Effector CD4-positive, alpha-beta T cell (primary cell): ENCODE results near the gene TRPV5.
A peak's percentile ranks its signal among the peaks of the same experiment; 100 is the strongest.

ENCODE experiments used
- DNase-seq: peaks from one replicate; pipeline ENCODE4 v3.0.0-alpha.2; 2020

Gene TRPV5

DNA sequence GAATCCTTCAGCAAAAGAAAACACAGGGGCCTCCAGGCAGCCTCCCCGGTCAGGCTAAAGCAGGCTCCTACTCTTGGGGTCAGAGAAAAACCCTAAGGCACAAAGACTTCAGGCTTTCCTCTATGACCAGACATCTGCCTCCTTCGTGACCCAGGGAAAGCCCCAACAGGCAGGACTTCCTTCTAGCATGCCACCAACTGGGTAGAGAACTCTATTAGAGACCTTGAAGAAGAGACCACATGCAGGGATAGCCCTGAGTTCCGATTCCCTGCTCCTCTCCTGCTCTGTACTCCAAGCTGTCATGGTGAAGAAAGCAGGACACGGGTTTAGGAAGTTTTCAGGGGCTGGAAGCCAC, 49.3 kb downstream of the TRPV5 start:
- no peak for DNase-seq

DNA sequence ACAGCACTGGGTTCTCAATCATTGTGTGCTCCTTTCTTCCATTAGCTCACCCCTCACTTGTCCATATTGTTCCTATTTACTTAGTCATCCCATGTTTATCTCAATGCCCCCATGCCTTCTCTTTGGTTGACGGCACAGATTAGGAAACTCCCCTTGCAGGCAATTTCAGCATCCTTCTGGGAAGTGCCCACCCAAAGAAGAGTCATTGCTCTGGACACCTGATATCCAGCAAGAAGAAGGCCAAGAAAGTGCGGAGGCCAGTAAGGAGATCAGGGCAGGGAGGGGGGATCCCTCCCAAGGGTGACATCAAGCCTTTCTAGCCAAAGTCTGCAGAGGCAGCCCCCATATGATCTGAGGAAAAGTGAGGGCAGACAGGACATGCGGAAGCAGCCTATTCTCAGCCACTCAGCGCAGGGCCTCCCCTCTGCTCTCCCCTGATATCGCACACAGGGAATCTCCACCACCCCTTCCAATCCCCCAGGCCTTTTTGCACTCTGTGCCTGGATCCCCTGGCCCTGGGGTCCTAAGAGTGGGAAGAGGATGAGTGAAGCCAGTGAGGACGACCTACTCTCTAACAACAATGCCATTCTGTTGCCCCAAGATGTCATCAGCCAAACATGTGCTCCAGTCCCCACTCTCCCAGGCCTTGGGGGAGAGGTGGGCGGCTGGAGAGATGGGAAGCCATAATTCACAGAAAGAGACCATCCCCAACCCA, 49.8 kb downstream of the TRPV5 start:
- no peak for DNase-seq

DNA sequence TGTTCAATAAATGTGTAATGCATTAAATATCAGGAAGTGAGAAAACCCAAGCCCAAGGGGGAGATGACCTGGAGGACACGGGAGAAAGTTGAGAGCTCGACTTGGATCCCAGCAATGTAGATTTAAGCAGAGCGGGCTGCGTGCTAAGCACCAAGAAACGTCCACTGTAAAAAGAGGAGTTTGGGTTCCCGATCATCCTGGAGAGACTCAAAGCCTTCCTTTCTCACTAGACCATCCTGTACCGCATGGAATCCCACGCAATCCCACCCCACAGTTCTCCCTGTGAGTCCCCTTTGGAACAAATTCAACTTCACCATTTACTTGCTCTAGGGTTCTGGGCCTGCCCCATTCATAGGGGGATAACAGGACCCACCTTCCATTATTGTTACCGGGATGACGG, 50.4 kb downstream of the TRPV5 start:
- no peak for DNase-seq

DNA sequence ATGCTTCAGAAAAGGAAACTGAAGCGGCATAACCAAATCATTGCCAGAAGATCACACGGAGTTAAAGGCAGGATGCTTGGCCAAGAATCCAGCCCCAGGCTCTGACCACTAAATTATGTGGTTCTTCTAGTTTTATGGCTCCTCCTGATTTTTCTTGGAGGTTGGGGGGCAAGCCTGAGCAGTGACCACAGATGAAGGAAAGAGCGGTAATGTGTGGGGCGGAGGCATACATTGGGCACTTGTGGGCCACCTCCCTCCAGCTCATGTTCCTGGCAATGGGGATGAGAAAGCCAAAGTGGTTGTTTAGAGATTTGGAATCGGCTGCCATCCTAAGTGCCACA, 51.2 kb downstream of the TRPV5 start:
- no peak for DNase-seq

DNA sequence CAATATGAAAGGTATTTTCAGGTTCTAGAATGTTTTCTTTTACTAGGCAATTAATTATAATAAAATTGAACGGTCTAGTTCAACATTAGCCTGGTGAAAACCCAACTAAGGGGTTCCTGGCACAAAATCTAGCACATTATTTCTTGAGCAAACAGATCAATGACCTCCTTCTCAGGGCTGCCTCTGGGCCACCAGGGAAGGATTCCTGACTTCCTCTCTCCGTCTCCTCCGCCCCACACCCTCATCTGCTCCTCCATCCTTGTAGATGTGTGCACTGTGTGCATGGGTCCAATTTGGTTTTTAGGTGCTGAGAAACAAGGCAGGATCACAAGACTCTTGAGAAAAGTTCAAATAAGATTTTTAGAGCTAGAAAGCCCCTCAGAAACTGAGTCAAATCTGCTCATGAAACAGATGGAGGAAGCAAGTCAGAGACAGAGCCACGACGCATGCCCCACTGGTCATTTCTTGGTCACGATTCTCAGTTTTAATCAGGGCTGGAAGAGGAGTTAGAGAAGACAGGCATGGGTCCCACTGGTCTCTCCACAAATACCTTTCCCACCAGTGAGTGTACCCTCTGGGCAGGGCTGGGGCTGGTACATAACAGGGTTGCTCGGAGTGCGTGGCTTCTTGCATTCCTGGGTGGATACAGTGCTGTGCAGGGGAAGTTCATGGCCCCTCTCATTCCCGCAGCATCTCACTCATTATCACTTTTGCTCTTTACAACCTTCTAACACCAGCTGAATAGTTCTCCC, 51.8 kb downstream of the TRPV5 start:
- DNase-seq: no peak

DNA sequence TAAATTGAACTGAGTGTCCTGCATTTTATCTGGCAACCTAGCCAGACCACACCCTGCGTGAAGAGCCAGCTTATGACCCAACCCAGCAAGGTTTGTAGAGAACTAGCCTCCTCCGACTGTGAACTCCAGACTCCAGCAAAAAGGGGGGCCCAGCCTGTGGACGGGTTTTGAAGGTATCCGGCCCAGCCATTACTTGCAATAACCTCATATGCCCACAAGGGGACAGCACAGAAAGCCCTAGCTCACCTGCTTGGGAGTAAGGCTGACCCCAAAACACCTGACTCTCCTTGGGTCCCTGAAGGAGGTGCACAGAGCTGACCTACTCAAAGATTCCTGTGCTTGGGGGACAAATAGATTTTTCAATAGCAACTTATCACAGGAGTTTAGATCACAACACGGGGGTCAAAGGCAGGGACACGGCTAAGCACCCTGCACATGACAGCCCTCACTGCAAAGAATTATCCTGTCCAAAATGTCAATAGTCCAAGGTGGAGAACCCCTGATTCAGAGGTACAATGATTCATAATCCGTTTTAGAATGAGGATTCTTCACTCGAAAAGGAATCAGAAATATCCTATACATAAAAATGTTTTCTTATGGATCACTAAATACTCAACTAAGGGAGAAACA, 52.6 kb downstream of the TRPV5 start:
- peak; percentile 36 for DNase-seq

DNA sequence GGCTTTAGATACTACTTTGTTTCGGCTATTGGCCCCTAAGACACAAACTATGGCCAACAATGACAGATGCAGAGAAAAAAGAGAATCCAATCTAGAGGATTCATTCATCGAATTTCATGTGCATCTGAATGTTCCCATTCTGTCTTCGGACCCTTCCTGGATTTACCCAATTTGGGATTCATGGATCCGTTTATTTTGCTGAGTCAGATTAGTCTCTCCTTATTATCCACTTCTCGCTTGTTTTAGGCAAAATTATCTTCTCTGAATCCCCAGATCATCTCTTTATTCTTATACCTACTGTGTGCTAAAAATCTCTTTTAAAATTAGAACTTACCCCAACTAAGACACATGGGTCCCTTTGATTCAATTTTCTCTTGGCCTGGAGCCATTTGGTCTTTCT, 54.5 kb downstream of the TRPV5 start:
- DNase-seq: no peak

DNA sequence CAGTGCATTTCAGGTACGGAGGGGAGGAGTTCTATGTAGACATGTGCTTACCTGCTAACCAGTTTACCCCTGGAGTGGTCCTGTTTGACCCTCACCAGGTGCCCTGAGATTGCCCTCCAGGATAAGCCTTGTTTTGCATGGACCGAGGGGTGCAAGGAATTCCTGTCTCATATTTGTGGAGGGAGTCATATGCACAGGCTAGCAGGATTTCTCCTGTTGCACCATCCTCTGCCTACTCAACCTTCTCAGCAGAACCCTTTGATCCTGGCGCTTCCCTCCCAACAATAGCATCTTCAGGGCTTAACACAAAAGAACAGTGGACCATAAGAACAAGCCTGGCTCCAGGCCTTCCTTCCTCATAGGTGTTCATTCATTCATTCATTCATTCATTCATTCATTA, 55.2 kb downstream of the TRPV5 start:
- no peak for DNase-seq

DNA sequence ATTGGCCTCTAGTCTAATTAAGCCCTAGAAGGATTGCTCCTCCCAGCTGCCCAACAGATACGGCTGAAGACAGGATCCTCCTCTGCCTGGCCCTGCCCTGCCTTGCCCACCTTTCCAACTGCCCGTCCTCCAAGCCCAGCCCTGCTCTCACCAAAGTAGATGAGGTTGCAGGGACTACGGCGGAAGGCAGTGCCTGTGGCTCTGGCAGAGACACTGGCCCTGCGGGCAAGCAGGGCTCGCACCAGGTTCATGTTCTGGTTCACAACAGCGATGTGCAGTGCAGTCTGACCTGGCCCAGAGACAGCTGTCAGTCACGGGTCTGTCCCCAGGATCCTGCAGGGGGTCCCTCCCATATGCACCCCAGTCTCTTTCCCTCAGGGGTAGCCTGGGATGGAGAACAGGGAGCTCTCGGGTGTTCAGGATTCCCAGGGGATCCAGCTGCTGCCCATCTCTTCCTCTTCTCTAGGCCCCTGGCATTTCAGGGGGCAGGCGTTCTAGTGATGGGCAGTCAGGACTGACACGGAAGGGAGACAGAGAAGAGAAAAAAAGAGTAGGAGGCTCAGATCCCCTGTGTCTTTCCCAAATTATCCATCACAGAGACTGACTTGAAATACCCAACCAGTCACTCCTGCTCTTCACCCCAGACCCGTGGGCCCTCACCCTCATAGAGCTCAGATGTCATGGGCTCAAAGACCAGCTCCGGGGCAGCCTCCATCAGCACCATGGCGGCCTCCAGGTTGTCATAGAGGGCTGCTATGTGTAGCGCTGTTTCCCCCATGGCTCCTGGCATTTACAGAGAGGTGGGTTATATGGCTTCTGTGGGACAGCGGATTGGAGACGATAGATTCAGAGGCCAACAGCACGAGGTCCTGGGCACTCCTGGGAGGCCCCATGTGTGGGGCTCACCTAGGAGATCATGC, 56.3 kb downstream of the TRPV5 start:
- DNase-seq: no peak

DNA sequence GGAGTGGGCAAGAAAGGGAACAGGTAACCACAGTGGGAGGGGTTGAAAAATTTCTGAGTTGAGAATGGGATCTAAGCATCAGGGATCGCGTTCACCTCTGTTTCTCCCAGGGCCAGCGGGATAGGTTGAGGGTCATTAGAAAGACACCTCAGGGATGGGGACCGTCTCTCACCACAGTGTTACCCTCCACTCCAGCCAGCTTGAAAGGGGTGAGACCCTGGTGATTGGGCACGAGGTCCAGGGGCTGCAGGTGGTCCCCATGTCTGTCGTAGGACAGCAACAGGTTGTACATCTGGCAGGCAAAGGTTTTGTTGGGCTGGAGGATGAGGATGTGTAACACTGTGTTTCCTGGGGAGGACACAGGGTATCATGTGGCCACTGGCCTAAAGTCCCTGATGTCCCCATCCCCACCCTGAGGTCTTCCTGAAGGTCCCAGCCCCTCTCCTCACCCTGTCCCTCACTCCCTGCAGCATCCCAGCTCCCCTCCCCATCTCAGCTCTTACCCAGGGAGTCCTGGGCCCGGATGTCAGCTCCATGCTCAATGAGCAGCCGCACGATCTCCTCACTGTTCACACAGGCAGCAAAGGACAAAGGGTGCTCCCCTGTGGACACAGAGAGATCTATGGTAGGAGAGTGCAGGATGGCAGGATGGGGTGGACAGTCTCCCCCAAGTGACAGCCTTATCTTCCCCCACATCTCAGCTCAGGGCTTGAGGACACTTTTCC, 57.1 kb downstream of the TRPV5 start:
- no peak for DNase-seq

DNA sequence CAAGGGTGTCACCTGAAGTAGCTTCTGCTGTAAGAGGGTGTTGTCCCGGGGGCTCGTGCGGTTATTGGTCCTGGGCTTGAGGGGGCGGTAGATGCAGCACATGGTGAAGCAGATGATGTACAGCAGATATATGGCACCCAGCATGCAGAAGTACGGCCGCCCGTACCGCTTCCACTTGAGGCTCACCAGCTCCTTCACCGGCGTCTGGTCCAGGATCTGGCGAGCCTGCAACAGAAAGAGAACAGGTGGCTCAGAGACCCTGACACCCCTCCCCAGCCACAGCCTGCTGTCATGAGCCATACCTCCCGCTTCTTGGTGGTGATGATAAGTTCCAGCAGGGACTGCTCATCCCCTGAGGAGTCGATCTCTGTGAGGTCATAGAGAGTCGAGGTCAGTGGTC, 58.1 kb downstream of the TRPV5 start:
- no peak for DNase-seq

DNA sequence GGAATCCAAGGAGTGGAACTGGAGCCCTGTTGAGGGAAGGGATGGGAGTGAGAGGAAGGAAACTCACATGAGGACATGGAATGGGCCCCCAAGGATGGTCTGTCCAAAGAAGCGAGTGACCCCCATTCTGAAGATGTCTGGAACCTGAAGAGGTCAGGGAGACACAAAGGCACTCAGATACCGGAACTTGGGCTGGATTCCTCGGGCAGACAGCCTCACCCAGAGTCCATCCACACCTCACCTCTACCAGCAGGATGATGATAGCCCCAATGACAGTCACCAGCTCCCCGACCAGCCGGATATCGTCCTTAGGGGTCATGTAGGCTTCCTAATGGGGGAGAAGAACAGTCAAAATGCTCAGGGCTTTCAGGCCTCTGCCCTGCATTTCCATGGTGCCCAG, 58.7 kb downstream of the TRPV5 start:
- no peak for DNase-seq

DNA sequence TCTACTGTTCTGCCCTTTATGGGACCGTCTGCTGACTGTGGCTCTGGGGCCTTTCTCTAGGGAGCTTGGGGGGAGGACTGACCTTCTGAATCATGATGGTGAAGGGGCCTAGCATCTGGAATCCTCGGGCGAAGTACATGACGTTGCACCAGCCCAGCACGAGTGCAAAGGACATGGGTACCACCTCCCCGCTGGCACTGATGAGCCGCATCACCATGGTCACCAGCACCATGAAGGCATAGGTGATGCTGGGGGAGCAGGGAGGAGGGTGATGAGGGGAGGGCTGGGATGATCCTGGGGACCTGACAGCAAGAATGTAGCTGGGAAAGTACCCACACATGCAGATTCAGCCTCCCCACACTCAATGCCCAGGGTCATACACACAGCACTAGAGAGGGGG, 59.1 kb downstream of the TRPV5 start:
- DNase-seq: no peak

DNA sequence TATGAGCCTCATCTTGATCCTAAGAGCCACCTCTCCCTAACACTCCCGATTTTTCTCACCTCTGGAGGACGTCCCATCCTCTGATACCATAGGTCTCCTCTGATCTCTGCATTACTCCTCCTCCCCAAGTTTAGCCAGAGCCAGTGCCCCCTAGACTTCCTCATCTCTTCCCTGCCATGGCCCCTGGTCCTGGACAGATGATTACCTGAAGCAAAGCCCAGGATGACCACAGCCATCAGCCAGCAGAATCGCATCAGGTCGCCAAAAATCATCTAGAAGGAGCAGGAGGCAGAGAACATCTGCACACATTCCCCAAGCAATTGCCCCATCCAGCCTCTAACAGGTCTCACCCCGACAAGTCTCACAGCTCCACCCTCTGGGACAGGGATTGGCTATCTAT, 59.7 kb downstream of the TRPV5 start:
- no peak for DNase-seq

DNA sequence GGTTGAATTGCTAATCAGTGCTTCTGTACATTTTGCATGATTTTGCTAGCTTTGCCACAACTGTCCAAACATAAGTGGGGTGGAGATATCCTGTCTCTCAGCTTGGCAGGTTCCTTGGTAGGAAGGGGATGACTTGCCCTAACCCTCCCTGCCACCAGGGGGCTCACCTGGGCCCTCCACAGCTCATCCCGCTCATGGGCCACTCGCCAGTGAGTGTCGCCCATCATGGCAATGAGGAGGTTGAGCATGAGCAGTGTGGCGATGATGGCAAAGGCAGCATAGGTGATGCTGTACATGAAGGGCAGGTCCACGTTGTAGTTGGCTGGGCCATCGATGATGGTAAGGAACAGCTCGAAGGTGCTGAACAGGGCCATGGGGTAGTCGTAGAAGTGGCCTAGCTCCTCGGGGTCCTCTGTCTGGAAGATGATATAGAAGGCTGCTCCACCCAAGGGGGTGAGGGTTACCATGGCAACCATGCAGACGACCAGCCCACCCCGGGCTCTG, 60.2 kb downstream of the TRPV5 start:
- DNase-seq: no peak

DNA sequence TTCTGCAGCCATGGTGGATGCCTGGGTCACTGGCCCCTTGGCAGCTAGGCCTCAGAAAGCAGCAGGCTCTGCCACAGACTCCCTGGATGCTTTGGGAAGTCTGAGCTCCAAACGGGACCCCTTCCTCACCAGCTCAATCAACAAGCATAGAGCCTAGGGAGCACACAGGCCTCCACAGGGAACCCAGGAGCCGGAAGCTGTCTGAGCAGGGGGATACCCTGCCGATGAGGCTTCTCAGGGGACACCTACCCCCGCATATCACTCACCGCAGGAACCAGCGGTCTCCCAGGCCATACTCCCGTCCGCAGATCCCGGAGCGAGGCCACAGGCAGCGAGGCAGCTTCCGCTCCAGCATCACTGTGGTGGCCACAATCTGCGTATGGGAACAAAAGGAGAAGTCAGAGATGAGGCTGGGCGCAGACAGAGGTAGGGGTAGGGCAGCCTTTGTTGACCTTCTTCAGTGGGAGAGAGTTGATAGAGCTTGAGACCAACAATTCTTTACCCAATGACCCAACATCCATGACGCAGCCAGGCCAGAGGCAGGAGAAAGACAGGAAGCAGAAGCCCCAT, 61.4 kb downstream of the TRPV5 start:
- DNase-seq: no peak

DNA sequence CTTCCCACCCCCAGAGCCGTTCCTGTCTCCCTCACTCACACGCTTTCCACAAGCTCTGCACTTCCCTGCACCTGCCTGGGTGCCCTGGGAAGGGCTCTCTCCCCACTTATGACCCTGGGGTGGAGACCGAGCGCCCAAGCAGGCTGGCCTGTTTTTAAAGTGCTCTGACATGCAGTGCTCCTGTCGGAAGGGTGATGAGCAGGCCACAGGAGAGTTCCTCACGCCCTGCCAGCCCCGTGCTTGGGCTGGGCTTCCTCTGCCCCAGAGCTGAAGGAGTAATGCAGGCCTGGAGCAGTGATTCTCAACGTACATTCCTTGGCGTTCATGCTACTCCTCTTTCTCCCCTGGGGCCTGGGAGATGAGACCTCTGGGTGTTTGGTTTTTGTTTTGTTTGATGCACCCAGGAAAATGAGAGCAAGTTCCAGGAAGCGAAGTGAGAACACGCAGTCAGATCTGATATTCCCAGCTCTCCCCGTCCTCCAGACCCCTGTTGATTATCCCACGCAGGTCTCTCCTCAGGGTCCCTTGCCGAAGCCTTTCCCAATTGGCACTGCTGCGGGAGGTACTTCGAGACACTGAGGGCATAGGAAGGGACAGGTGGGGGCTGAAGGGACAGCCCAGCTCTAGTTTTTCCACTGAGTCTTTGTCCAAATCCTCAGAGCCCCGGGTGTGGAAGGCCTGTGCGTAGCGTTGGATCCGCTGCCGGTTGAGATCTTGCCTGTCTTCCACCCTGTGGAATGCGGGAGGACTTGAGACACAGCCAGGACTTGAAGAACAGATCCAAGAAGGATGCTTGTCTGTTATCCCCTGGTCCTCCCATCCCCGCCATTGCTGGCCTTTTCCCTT, 62.1 kb downstream of the TRPV5 start:
- no peak for DNase-seq

DNA sequence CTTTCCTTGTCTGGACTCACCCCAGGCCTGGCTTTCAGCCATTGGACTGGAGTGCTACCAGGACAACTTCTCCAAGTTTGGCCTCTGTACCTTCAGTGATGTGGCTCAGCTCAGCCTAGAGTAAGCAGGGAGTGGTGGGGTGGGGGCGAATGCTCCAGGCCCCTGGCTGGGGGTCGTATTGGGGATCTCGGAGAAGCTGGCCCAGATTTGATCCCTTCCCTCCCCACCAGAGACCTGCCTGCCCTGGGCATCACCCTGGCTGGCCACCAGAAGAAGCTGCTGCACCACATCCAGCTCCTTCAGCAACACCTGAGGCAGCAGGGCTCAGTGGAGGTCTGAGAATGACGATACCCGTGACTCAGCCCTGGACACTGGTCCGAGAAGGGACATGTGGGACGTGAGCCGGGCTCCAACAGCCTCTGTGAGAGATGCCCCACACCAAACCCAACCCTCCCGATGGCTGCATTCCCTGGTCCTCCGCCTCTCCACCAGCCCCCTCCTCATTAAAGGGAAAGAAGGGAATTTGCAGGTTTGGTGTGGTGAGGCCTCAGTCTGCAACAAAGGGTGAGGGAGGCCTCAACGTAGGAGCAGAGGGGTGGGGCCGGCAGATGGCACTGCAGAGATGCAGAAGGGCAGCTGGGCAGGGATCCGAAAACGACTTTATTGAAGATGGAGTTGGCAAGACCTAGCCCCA, 62.8 kb downstream of the TRPV5 start:
- DNase-seq: no peak

DNA sequence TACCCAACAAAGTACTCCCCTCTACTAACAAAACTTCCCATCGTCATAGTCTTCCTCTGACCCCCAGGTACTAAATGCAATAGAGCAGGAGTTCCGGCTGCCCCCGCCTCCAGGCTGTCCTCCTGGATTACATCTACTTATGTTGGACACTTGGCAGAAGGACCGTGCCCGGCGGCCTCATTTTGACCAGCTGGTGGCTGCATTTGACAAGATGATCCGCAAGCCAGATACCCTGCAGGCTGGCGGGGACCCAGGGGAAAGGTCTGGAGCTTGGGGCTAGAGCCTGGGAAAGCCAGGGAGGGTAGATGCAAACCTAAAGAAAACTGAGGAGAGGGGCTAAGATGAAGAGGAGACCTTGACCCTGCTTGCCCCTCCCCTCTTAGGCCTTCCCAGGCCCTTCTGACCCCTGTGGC, 63.4 kb downstream of the TRPV5 start:
- no peak for DNase-seq

DNA sequence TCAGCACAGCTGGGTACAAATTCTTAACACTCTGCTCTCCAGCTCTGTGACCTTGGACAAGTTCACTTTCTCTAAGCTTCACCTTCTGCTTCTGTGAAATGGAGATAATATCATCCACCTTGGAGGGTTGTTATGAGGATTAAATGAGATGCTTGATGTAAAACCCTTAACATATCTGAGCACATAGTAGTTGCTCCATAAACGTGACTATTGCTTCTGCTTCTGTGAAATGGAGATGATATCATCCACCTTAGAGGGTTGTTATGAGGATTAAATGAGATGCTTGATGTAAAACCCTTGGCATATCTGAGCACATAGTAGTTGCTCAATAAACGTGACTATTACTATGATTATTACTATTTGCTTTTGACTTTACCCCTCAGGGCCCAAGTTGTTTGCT, 64.1 kb downstream of the TRPV5 start:
- no peak for DNase-seq
